ENCODE data around the gene NAA16.

DNA sequence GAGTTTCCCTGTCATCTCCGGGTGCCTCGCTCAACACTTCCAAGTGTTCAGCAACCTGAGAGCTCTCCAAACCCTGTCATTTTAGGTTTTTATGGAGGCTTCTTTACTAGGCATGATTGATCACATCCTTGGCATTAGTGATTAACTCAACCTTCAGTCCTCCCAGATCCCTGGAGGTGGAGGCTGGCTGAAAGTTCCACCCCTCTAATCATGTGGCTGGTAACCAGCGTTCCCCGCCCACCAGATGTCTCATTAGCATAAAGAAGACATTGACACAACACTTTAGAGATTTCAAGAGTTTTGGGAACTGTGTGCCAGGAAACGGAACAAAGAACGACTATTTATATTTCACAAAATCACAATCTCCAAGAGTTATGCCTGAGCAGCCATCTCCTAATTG is 75.1 kb downstream of the NAA16 start:
- TF ChIP-seq EZH2phosphoT487 (IDR thresholded peaks at IDR 0.05; ENCODE audit: borderline replicate concordance) (no peak), CTCF (conservative IDR thresholded peaks at IDR 0.05; ENCODE audit: low read length) (no peak)

Data from Loucy (cell line).